HG03025 (cell line): Measurements from ENCODE around the gene GOLGA6L26.
"Not testable (repeated sequence)": the region's sequence is repeated elsewhere in the genome, so short reads cannot be mapped to it uniquely, and the experiment has no call there.

ENCODE experiments used
- ATAC-seq: cut with Tn5 transposase; IDR thresholded peaks from one replicate; pipeline ENCODE4 v1.9.1; 2021; ENCODE audit warnings: mild to moderate bottlenecking, moderate library complexity; ENCODE audit not compliant: unreplicated experiment, low FRiP score

GOLGA6L26 gene, protein sequence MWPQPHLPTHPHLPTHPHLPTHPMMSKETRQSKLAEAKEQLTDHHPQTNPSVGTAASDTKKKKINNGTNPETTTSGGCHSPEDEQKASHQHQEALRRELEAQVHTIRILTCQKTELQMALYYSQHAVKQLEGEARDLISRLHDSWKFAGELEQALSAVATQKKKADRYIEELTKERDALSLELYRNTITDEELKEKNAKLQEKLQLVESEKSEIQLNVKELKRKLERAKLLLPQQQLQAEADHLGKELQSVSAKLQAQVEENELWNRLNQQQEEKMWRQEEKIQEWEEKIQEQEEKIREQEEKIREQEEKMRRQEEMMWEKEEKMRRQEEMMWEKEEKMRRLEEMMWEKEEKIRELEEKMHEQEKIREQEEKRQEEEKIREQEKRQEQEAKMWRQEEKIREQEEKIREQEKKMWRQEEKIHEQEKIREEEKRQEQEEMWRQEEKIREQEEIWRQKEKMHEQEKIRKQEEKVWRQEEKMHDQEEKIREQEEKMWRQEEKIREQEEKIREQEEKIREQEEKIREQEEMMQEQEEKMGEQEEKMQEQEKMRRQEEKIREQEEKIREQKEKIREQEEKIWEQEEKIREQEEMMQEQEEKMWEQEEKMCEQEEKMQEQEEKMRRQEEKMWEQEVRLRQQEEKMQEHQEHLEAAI

DNA sequence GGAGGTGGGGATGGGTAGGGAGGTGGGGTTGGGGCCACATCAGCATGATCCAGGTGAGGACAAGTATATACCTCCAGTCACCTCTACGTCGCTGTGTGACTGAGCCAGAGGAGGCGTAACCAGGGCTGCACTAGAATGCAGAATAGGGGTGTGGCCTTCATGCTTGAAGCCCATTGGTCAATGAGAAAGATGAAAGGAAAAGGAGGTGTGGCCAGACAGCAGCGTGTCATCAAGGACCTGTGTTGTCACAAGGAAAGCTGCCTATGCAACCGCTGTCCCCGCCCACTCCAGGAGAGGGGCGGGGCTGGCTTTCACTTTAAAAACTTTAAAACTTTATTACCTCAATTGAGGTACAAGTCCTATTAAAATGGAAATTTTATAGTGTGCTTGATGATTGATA, at the start of gene GOLGA6L26:
GOLGA6L26 (minus strand) TSS at position 101 of the 400 bp plus-strand sequence; CDS start at position 40, 61 bp downstream.
- ATAC-seq, result not testable (repeated sequence)

GRCh38 chr15:23381192-23381591, 47.2 kb upstream of the GOLGA6L26 start:
- not testable (repeated sequence) for ATAC-seq

DNA sequence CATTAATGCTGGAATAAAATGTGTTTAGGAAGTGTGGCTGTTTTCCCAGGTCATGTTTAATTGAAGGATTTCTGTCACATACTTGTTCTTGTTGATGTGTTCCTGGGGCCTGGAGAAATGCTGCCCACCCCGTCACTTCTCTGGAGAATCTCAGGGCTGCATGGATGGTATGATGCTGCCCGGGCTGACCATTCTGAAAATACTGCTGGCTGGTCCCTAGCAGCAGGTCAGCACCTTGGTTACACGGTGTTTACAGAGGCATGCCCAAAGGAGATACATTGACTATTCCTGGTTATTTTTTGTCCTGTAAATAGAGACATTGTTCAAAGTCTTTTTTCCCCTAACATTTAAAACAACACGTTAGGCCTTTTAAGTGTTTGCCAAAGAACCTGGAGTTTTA, 46.7 kb upstream of the GOLGA6L26 start:
- ATAC-seq, result not testable (repeated sequence)

DNA sequence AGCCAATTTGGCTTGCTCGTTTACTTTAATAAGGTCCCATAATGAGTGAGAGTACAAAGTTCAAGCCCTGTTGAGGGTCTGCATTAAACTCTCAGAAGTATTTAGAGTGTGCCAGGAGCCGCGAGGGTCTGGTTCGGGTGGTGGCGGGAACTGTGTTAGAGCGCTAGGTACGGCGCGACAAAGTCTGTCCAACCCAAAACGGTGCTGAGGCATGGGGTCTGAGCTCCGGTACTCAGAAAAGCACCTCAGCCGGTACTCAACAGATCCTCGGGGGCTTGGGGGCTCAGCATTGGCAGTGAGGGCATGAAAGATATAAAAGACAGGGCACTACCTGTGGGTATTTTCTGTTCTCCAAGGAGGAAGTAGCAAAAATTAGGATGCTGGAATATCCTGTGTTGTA, 45.0 kb upstream of the GOLGA6L26 start:
- ATAC-seq, result not testable (repeated sequence)

GRCh38 chr15:23374226-23374625, 40.2 kb upstream of the GOLGA6L26 start:
- ATAC-seq, result not testable (repeated sequence)

- not testable (repeated sequence) for ATAC-seq
Observed at GRCh38 chr15:23372891-23373600, 39.0 kb upstream of the GOLGA6L26 start.

- ATAC-seq, result no peak
Observed at GRCh38 chr15:23372284-23372683, 38.3 kb upstream of the GOLGA6L26 start.

DNA sequence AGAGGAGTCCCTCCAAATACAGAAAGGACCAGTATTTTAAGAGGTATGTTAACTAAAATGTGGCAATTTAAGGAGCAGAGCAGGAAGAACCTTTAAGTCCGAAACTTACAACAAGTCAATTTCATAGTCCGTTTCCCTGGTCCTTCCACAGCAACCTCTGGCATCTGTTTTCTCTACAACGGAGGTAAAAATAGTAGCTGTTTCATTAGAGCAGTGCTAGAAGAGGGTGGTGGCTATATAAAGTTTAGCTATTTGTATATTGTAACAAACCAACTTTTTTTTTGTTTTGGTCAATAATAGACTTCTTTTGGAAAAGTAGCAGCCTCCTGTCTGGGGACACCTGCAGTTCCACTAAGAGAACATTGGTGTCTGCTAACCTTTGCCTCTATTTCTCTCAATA, 37.9 kb upstream of the GOLGA6L26 start:
- ATAC-seq, result not testable (repeated sequence)

- ATAC-seq, result not testable (repeated sequence)
Observed at GRCh38 chr15:23371134-23371533, 37.1 kb upstream of the GOLGA6L26 start.

GRCh38 chr15:23370578-23370977, 36.6 kb upstream of the GOLGA6L26 start:
- no peak for ATAC-seq

- not testable (repeated sequence) for ATAC-seq
Observed at GRCh38 chr15:23364261-23364660, 30.3 kb upstream of the GOLGA6L26 start.

DNA sequence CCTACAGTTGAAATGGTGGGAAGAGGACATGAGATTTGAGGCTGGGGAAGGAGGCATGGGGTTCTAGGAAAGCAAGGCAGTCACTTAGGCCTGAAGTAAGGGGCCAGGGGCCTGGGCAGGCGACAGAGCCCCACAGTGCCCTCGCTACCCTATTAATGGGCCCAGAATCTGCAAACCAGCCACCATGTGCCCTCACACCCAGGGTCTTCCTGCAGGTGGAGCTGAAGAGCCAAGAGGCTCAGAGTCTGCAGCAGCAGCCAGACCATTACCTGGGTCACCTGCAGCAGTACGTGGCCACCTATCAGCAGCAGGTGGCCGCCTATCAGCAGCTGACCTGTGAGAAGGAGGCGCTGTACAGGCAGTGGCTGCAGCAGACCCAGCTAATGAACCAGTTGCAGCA, 28.6 kb upstream of the GOLGA6L26 start:
- not testable (repeated sequence) for ATAC-seq

DNA sequence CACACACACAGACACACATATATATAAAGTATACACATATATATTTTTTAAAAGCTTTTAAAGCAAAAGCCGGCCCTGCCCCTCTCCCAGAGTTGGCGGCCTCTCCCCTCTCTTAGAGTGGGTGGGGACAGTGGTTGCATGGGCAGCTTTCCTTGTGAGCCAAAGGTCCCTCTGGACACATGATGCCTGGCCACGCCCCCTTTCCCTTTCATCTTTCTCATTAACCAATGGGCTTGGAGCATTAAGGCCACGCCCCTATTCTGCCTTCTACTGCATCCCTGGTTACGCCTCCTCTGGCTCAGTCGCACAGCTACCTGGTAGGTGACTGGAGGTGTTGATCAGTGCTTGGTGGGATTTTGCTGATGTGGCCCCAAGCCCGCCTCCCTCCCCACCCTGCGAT, 20.5 kb upstream of the GOLGA6L26 start, which contains the start of gene GOLGA8S:
GOLGA8S (plus strand) TSS at position 301 of the 400 bp plus-strand sequence; CDS start at position 363, 62 bp downstream.
- ATAC-seq, result not testable (repeated sequence)

GRCh38 chr15:23311233-23311632, 22.8 kb downstream of the GOLGA6L26 start:
- ATAC-seq, result not testable (repeated sequence)

- ATAC-seq, result not testable (repeated sequence)
Observed at GRCh38 chr15:23305921-23306320, 28.1 kb downstream of the GOLGA6L26 start.

- ATAC-seq, result not testable (repeated sequence)
Observed at GRCh38 chr15:23304805-23305204, 29.2 kb downstream of the GOLGA6L26 start.

GRCh38 chr15:23304267-23304666, 29.7 kb downstream of the GOLGA6L26 start:
- ATAC-seq, result not testable (repeated sequence)

DNA sequence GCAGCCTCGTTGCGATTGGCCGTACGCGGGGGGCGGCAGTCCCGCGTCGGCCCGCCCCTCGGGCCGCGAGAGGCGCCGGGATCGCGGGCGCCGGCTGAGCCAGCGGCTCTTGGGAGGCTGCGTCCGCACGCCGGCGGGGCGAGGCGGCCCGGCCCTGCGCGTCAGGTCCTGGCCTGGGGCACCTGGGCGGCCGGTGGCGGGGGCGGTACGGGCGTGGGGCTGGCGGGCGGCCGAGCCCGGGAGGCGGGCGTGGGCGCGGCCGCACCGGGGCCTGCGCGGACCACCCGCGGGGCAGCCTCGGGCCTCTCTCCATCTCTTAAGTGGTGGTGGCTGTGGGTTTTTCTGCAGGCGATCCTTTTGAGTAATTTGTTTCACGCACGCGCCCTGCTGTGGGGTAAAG, 30.3 kb downstream of the GOLGA6L26 start:
- not testable (repeated sequence) for ATAC-seq

GRCh38 chr15:23303246-23303645, 30.8 kb downstream of the GOLGA6L26 start:
- not testable (repeated sequence) for ATAC-seq
